IMR-90 (cell line): ENCODE results near the gene TMEM38B. TPM values are rescaled to one million over a fixed set of nuclear protein-coding genes. Genes with fewer than 3 reads are reported as not detected.

Source experiments
- ATAC-seq: fragments of 200-7000 bp; cut with Tn5 transposase; 2 replicates; pipeline ENCODE4 v1.9.1; 2020; ENCODE audit warnings: low read depth, mild to moderate bottlenecking, moderate library complexity
- BruUV-seq: library from RNA; stranded (reverse); fragments of 400-500 nt; replicated peaks from 2 replicates; lab custom pipeline; 2021; lab: Mats Ljungman, UMichigan
- CTCF ChIA-PET: fragments of 300-600 bp; formaldehyde crosslinking; extraction: SDS; loops from one replicate; lab custom pipeline; 2021; ENCODE audit warnings: antibody characterized with exemption; lab: Yijun Ruan, JAX
- POLR2A ChIA-PET: fragments of 300-600 bp; sonication (Branson Sonifier 250); formaldehyde crosslinking; loops from one replicate; lab custom pipeline; 2022; ENCODE audit warnings: antibody characterized with exemption; ENCODE audit not compliant: unreplicated experiment; lab: Charles Lee
- DNase-seq: peaks from one replicate; pipeline ENCODE4 v3.0.0; 2013
- H2AFZ ChIP-seq: replicated peaks from 2 replicates; pipeline ENCODE3; 2013; ENCODE audit warnings: low read length, mild to moderate bottlenecking; ENCODE audit not compliant: poor library complexity
- H2AK5ac ChIP-seq: 2 replicates; pipeline ENCODE4 v1.6.1; 2013; ENCODE audit warnings: low read depth, low read length, inconsistent platforms
- H2AK9ac ChIP-seq: replicated peaks from 2 replicates; pipeline ENCODE3; 2013; ENCODE audit warnings: mild to moderate bottlenecking, low read depth, low read length, moderate library complexity; ENCODE audit not compliant: poor library complexity
- H2BK120ac ChIP-seq: 2 replicates; pipeline ENCODE4 v1.6.1; 2013; ENCODE audit warnings: low read depth, low read length, inconsistent platforms
- H2BK15ac ChIP-seq: 3 replicates; pipeline ENCODE4 v1.6.1; 2013; ENCODE audit warnings: low read depth, low read length, inconsistent platforms
- H2BK20ac ChIP-seq: 2 replicates; pipeline ENCODE4 v1.6.1; 2013; ENCODE audit warnings: low read depth, mild to moderate bottlenecking, inconsistent platforms, low read length, moderate library complexity
- H2BK5ac ChIP-seq: 2 replicates; pipeline ENCODE4 v1.6.1; 2013; ENCODE audit warnings: mild to moderate bottlenecking, low read depth, low read length, inconsistent platforms; ENCODE audit not compliant: poor library complexity, severe bottlenecking
- H3K14ac ChIP-seq: replicated peaks from 2 replicates; pipeline ENCODE4 v1.6.1; 2013; ENCODE audit warnings: low read depth, low read length, inconsistent platforms
- H3K18ac ChIP-seq: 2 replicates; pipeline ENCODE4 v1.6.1; 2013; ENCODE audit warnings: low read depth, low read length, control low read depth
- H3K23ac ChIP-seq: 2 replicates; pipeline ENCODE4 v1.6.1; 2013; ENCODE audit warnings: low read depth, low read length, inconsistent platforms
- H3K27ac ChIP-seq: 2 replicates; pipeline ENCODE4 v1.5.1; 2013; ENCODE audit warnings: mild to moderate bottlenecking, control low read depth, low read length; ENCODE audit not compliant: insufficient read depth
- H3K27me3 ChIP-seq: 2 replicates; pipeline ENCODE4 v1.6.1; 2013; ENCODE audit warnings: low read length; ENCODE audit not compliant: control insufficient read depth, insufficient read depth
- H3K36me3 ChIP-seq: 2 replicates; pipeline ENCODE4 v1.6.1; 2013; ENCODE audit warnings: low read length, mixed read lengths; ENCODE audit not compliant: control insufficient read depth, insufficient read depth
- H3K4ac ChIP-seq: 2 replicates; pipeline ENCODE4 v1.6.1; 2013; ENCODE audit warnings: low read depth, low read length, inconsistent platforms
- H3K4me1 ChIP-seq: 2 replicates; pipeline ENCODE4 v1.6.1; 2013; ENCODE audit warnings: low read length, mixed read lengths; ENCODE audit not compliant: control insufficient read depth, insufficient read depth
- H3K4me2 ChIP-seq: 2 replicates; pipeline ENCODE4 v1.6.1; 2013; ENCODE audit warnings: low read depth, mild to moderate bottlenecking, control low read depth, low read length, moderate library complexity
- H3K4me3 ChIP-seq: 2 replicates; pipeline ENCODE4 v1.5.1; 2013; ENCODE audit warnings: low read depth, mild to moderate bottlenecking, control low read depth, low read length, moderate library complexity; ENCODE audit not compliant: insufficient read depth
- H3K56ac ChIP-seq: 2 replicates; pipeline ENCODE4 v1.6.1; 2013; ENCODE audit warnings: low read length, inconsistent platforms; ENCODE audit not compliant: insufficient read depth; ENCODE audit errors: extremely low read depth
- H3K79me1 ChIP-seq, 2 experiments: 2 replicates each; pipeline ENCODE4 v1.6.1; 2013; ENCODE audit warnings: low read length in 2 of 2, inconsistent platforms in 1 of 2, low read depth in 1 of 2
- H3K9ac ChIP-seq: 2 replicates; pipeline ENCODE4 v1.6.1; 2013; ENCODE audit warnings: low read depth, low read length, control low read depth
- H3K9me1 ChIP-seq: 2 replicates; pipeline ENCODE4 v1.6.1; 2013; ENCODE audit warnings: low read length, inconsistent platforms; ENCODE audit not compliant: insufficient read depth
- H3K9me3 ChIP-seq: 2 replicates; pipeline ENCODE4 v1.6.1; 2013; ENCODE audit warnings: low read length; ENCODE audit not compliant: control insufficient read depth, insufficient read depth
- H4K20me1 ChIP-seq: 2 replicates; pipeline ENCODE4 v1.6.1; 2013; ENCODE audit warnings: low read length, inconsistent platforms; ENCODE audit not compliant: insufficient read depth
- H4K5ac ChIP-seq: 2 replicates; pipeline ENCODE4 v1.6.1; 2013; ENCODE audit warnings: mild to moderate bottlenecking, low read depth, low read length, control low read depth
- H4K8ac ChIP-seq, 2 experiments: 2 replicates each; pipeline ENCODE4 v1.6.1; 2013; ENCODE audit warnings: low read depth in 2 of 2, low read length in 2 of 2, control low read depth in 1 of 2, inconsistent platforms in 1 of 2
- H4K91ac ChIP-seq: 2 replicates; pipeline ENCODE4 v1.6.1; 2013; ENCODE audit warnings: low read depth, low read length, inconsistent platforms; ENCODE audit not compliant: insufficient read depth
- BHLHE40 ChIP-seq: fragments of 150-350 bp; IDR thresholded peaks from 2 replicates; pipeline ENCODE4 v1.6.1; 2016; ENCODE audit warnings: mild to moderate bottlenecking, low read depth, low read length
- CEBPB ChIP-seq: IDR thresholded peaks from 2 replicates; pipeline ENCODE4 v1.6.1; 2012; ENCODE audit warnings: low read depth, low read length, improper control_type of control experiment
- CHD1 ChIP-seq: IDR thresholded peaks from 2 replicates; pipeline ENCODE4 v1.6.1; 2012; ENCODE audit warnings: low read depth, low read length, improper control_type of control experiment
- CTCF ChIP-seq: conservative IDR thresholded peaks from 2 replicates; pipeline ENCODE4 v1.5.1; 2012; ENCODE audit warnings: mild to moderate bottlenecking, low read depth, low read length, improper control_type of control experiment
- ELK1 ChIP-seq: fragments of 150-350 bp; IDR thresholded peaks from 2 replicates; pipeline ENCODE4 v1.6.1; 2016; ENCODE audit warnings: low read depth, mild to moderate bottlenecking, low read length, moderate library complexity, borderline replicate concordance
- FOS ChIP-seq: fragments of 150-350 bp; IDR thresholded peaks from 2 replicates; pipeline ENCODE4 v1.6.1; 2016; ENCODE audit warnings: low read depth, low read length
- MAFK ChIP-seq: IDR thresholded peaks from 2 replicates; pipeline ENCODE4 v1.6.1; 2012; ENCODE audit warnings: low read depth, low read length, improper control_type of control experiment
- MAZ ChIP-seq: IDR thresholded peaks from 2 replicates; pipeline ENCODE4 v1.6.1; 2012; ENCODE audit warnings: low read depth, mild to moderate bottlenecking, low read length, improper control_type of control experiment, moderate library complexity, borderline replicate concordance
- MXI1 ChIP-seq: IDR thresholded peaks from 2 replicates; pipeline ENCODE4 v1.6.1; 2012; ENCODE audit warnings: low read depth, mild to moderate bottlenecking, low read length, moderate library complexity, borderline replicate concordance
- RAD21 ChIP-seq: IDR thresholded peaks from 2 replicates; pipeline ENCODE4 v1.6.1; 2012; ENCODE audit warnings: low read length, improper control_type of control experiment
- RCOR1 ChIP-seq: IDR thresholded peaks from 2 replicates; pipeline ENCODE4 v1.6.1; 2012; ENCODE audit warnings: mild to moderate bottlenecking, low read length, improper control_type of control experiment; ENCODE audit not compliant: insufficient replicate concordance
- RFX5 ChIP-seq: IDR thresholded peaks from 2 replicates; pipeline ENCODE4 v1.8.0; 2012; ENCODE audit warnings: low read depth, mild to moderate bottlenecking, low read length, moderate library complexity
- SMC3 ChIP-seq: fragments of 150-350 bp; IDR thresholded peaks from 2 replicates; pipeline ENCODE4 v1.6.1; 2016; ENCODE audit warnings: low read depth, mild to moderate bottlenecking, antibody characterized with exemption, low read length, moderate library complexity
- USF2 ChIP-seq: fragments of 150-350 bp; IDR thresholded peaks from 2 replicates; pipeline ENCODE4 v1.6.1; 2017; ENCODE audit warnings: mild to moderate bottlenecking, antibody characterized with exemption, low read length, low read depth
- WGBS, 2 experiments: methylation state at CpG; one replicate each; pipeline versions ENCODE4 v1.1.5 to v1.1.7; 2013; ENCODE audit warnings: missing lambda C conversion rate in 2 of 2; ENCODE audit not compliant: insufficient read length in 1 of 2; ENCODE audit errors: extremely low coverage in 2 of 2; 5-methylcytosine and 5-hydroxymethylcytosine counted together
- dilution Hi-C: fragments of 300-500 bp; cut with HindIII; formaldehyde crosslinking; loops from one replicate; pipeline ENCODE4 v1.14.3; 2018; ENCODE audit warnings: low sequenced_read_pairs; ENCODE audit not compliant: unreplicated experiment
- in situ Hi-C: fragments of 300-500 bp; cut with MboI; formaldehyde crosslinking; loops from 3 replicates; pipeline ENCODE4 v1.14.3; 2019; ENCODE audit warnings: low sequenced_read_pairs, inconsistent platforms, mixed read lengths
- intact Hi-C: fragments of 100-400 bp; cut with micrococcal nuclease; formaldehyde crosslinking; loops from 2 replicates; pipeline ENCODE4 v1.10.0; 2022
- polyA plus RNA-seq, 3 experiments: library from polyadenylated mRNA; depleted of rRNA; stranded (reverse); fragments of >200 nt; gene quantifications; 2 replicates each; pipeline ENCODE4 v1.2.3, GENCODE V29; 2012; ENCODE audit warnings: low replicate concordance in 1 of 3
- total RNA-seq: library from RNA; depleted of rRNA; stranded (reverse); fragments of >200 nt; gene quantifications from 2 replicates; pipeline ENCODE4 v1.2.3, GENCODE V29; 2012

TMEM38B gene
- total and polyA plus RNA-seq, 2 of the 4 experiments (the other 2 are of a cell fraction) = 3.3 to 11.5 TPM

GRCh38 chr9:105816981-105817380 lies 122.6 kb downstream of the TMEM38B start:
- Histone ChIP-seq H3K27me3 (no peaks in the 10 kb centered on the region), H3K36me3 (no peaks in the 10 kb centered on the region), H2BK20ac (no peak overlapping the region), H2BK5ac (no peak overlapping the region), H2AFZ (no peak overlapping the region), H3K56ac (no peak overlapping the region), H2AK9ac (no peak overlapping the region), H3K4me1 (no peaks in the 10 kb centered on the region), H4K91ac (no peak overlapping the region), H3K4me3 (no peak overlapping the region), H3K27ac (no peak overlapping the region), H3K23ac (no peak overlapping the region), H3K18ac (no peak overlapping the region), H2AK5ac (no peak overlapping the region), H3K9me1 (no peaks in the 10 kb centered on the region), H3K9ac (no peak overlapping the region), H2BK120ac (no peak overlapping the region), H3K14ac (no peak overlapping the region), H3K79me1 (no peaks in the 10 kb centered on the region), H3K4me2 (no peak overlapping the region), H2BK15ac (no peak overlapping the region), H4K20me1 (no peaks in the 10 kb centered on the region), H4K8ac (no peak overlapping the region), H4K5ac (no peak overlapping the region), H3K9me3 (no peaks in the 10 kb centered on the region), H3K4ac (no peak overlapping the region)
- TF ChIP-seq ELK1 = no peak
- no peak for TF ChIP-seq MAZ
- no peak for TF ChIP-seq CTCF
- TF ChIP-seq MAFK = no peak
- no peak for TF ChIP-seq FOS
- TF ChIP-seq RAD21 = no peak
- no peak for TF ChIP-seq BHLHE40
- no peak for TF ChIP-seq CHD1
- TF ChIP-seq USF2 = no peak
- TF ChIP-seq MXI1 = no peak
- TF ChIP-seq CEBPB = no peak
- TF ChIP-seq SMC3 = no peak
- TF ChIP-seq RFX5 = no peak
- no peak for TF ChIP-seq RCOR1
- dilution Hi-C loops (no loop called here), in situ Hi-C loops (no loop called here), intact Hi-C loops (no loop called here)
- POLR2A ChIA-PET = no interaction called here
- ATAC-seq = no peak
- no TSS peak for BruUV-seq
- no CpG with 5 or more reads among the region's 5 CpGs for WGBS, 2 experiments
- CTCF ChIA-PET = no interaction called here
- no peak for DNase-seq
